K562 (cell line): ENCODE measurements around the gene PTPRU. TPM values are rescaled to one million over a fixed set of nuclear protein-coding genes. Genes with fewer than 3 reads are reported as not detected.

Experiments used
- ATAC-seq: fragments of 200-7000 bp; cut with Tn5 transposase; 3 replicates; pipeline ENCODE4 v1.9.1; 2020; ENCODE audit warnings: moderate library complexity
- BruUV-seq: library from RNA; stranded (reverse); fragments of 400-500 nt; replicated peaks from 2 replicates; lab custom pipeline; 2021; lab: Mats Ljungman, UMichigan
- CTCF ChIA-PET: fragments of 300-600 bp; formaldehyde crosslinking; extraction: SDS; loops from one replicate; lab custom pipeline; 2021; ENCODE audit warnings: low intra/inter-chr PET ratio; lab: Yijun Ruan, JAX
- POLR2A ChIA-PET: fragments of 300-600, 350-650 bp; sonication (Branson Sonifier 250); formaldehyde crosslinking; extraction: SDS; loops from one replicate; lab custom pipeline; 2021; ENCODE audit warnings: antibody characterized with exemption, inconsistent platforms; lab: Yijun Ruan, JAX
- DNase-seq, 4 experiments: peaks; one replicate each; pipeline versions ENCODE4 v3.0.0 to v3.0.0-alpha.2; 2011 to 2018; ENCODE audit warnings: low spot score in 3 of 4, mixed read lengths in 3 of 4; ENCODE audit errors: extremely low read depth in 1 of 4
- FAIRE-seq: peaks from 2 replicates; lab custom pipeline; 2011; peaks lifted over from hg19 to GRCh38; lab: Jason Lieb, UNC
- H2AFZ ChIP-seq: 2 replicates; pipeline ENCODE4 v1.6.0; 2011; ENCODE audit warnings: low read depth, low read length, control low read depth, inconsistent platforms
- H3K27ac ChIP-seq: fragments of 200-600 bp; 3 replicates; pipeline ENCODE4 v1.8.0; 2011; ENCODE audit warnings: low read depth, mild to moderate bottlenecking, control low read depth, inconsistent platforms, low read length, moderate library complexity, mixed read lengths; ENCODE audit errors: extremely low read depth
- H3K27me3 ChIP-seq, 2 experiments: fragments of 300-600 bp in 1 of 2; 2 replicates in 1 of 2; 3 replicates in 1 of 2; pipeline versions ENCODE4 v1.6.0 to v1.8.0; 2011; ENCODE audit warnings: inconsistent platforms in 2 of 2, low read length in 2 of 2, mild to moderate bottlenecking in 1 of 2, mixed read lengths in 1 of 2, moderate library complexity in 1 of 2; ENCODE audit not compliant: control insufficient read depth in 2 of 2, insufficient read depth in 2 of 2
- H3K36me3 ChIP-seq: fragments of 300-600 bp; 3 replicates; pipeline ENCODE4 v1.8.0; 2011; ENCODE audit warnings: mild to moderate bottlenecking, low read length, inconsistent platforms; ENCODE audit not compliant: control insufficient read depth, insufficient read depth
- H3K4me1 ChIP-seq, 2 experiments: fragments of 200-600 bp in 1 of 2; replicated peaks in 1 of 2; 2 replicates in 1 of 2; 3 replicates in 1 of 2; pipeline versions ENCODE4 v1.5.1 to v1.8.0; 2011; ENCODE audit warnings: inconsistent platforms in 2 of 2, low read length in 2 of 2, mild to moderate bottlenecking in 1 of 2, mixed read lengths in 1 of 2, moderate library complexity in 1 of 2; ENCODE audit not compliant: control insufficient read depth in 2 of 2, insufficient read depth in 2 of 2
- H3K4me2 ChIP-seq: 2 replicates; pipeline ENCODE4 v1.6.1; 2011; ENCODE audit warnings: low read length, control low read depth, inconsistent platforms, mixed read lengths; ENCODE audit not compliant: insufficient read depth
- H3K4me3 ChIP-seq: fragments of 200-600 bp; sonication (generic), shearing (Covaris generic); 2 replicates; pipeline ENCODE4 v1.5.1; 2016; ENCODE audit warnings: control low read depth, inconsistent platforms
- H3K79me2 ChIP-seq: fragments of 200-600 bp; 3 replicates; pipeline ENCODE4 v1.8.0; 2011; ENCODE audit warnings: low read length, inconsistent platforms; ENCODE audit not compliant: control insufficient read depth, insufficient read depth
- H3K9ac ChIP-seq, 2 experiments: 2 replicates each; pipeline versions ENCODE4 v1.6.0 to v1.6.1; 2011; ENCODE audit warnings: low read depth in 2 of 2, low read length in 2 of 2, control low read depth in 1 of 2, inconsistent platforms in 1 of 2, mild to moderate bottlenecking in 1 of 2, mixed read lengths in 1 of 2; ENCODE audit not compliant: insufficient read depth in 1 of 2
- H3K9me1 ChIP-seq: one replicate; pipeline ENCODE4 v1.6.0; 2011; ENCODE audit warnings: inconsistent platforms, mild to moderate bottlenecking, low read length, moderate library complexity; ENCODE audit not compliant: control insufficient read depth, insufficient read depth
- H3K9me3 ChIP-seq: replicated peaks from 2 replicates; pipeline ENCODE4 v1.5.1; 2011; ENCODE audit warnings: low read depth, low read length, inconsistent platforms; ENCODE audit not compliant: control insufficient read depth, insufficient read depth
- H4K20me1 ChIP-seq: replicated peaks from 2 replicates; pipeline ENCODE4 v1.6.1; 2011; ENCODE audit warnings: low read length, inconsistent platforms, mixed read lengths; ENCODE audit not compliant: control insufficient read depth, insufficient read depth
- RERE ChIP-seq: sonication (generic); formaldehyde crosslinking; IDR thresholded peaks from 2 replicates; pipeline ENCODE4 v1.8.0; 2023; ENCODE audit warnings: missing genetic modification reagents, mild to moderate bottlenecking, borderline replicate concordance
- WGBS: fragments of 100-300 bp; shearing (Covaris generic); methylation state at CpG from one replicate; pipeline ENCODE4 v1.1.6; 2016; ENCODE audit warnings: low coverage, mixed read lengths; ENCODE audit not compliant: insufficient coverage; ENCODE audit errors: missing lambda C conversion rate; 5-methylcytosine and 5-hydroxymethylcytosine counted together
- in situ Hi-C: fragments of 300-500 bp; cut with MboI; formaldehyde crosslinking; loops from 4 replicates; pipeline ENCODE4 v1.15.0; 2018; ENCODE audit warnings: inconsistent platforms, mixed read lengths
- intact Hi-C: fragments of 100-400 bp; cut with micrococcal nuclease; formaldehyde crosslinking; loops from 2 replicates; pipeline ENCODE4 v1.14.2; 2022
- polyA plus RNA-seq, 8 experiments: library from polyadenylated mRNA; depleted of rRNA in 4 of 8; stranded (reverse) in 5 of 8; unstranded in 3 of 8; fragments of >200 nt; fragmentation: Nextera tagmentation in 2 of 8; fragmentation: Illumina TruSeq in 1 of 8; extraction: Ambion mirVana in 2 of 8; extraction: Trizol in 1 of 8; gene quantifications; 2 replicates each; pipeline versions ENCODE4 v1.2.1 to v1.2.3, GENCODE V29; 2011 to 2014; ENCODE audit warnings: inconsistent platforms in 1 of 8, missing spikeins in 1 of 8
- total RNA-seq, 7 experiments: library from RNA; depleted of rRNA in 6 of 7; stranded (reverse); fragments of >200 nt in 6 of 7; fragmentation: Illumina TruSeq in 2 of 7; extraction: Trizol in 2 of 7; gene quantifications; 2 replicates each; pipeline versions ENCODE4 v1.2.1 to v1.2.3, GENCODE V29; 2011 to 2021; ENCODE audit warnings: low replicate concordance in 1 of 7
- TF ChIP-seq, protein P1 (sequence below), 3 experiments: IDR thresholded peaks in 2 of 3; conservative IDR thresholded peaks in 1 of 3; 2 replicates each; pipeline ENCODE4 v1.5.1; 2011 to 2012; ENCODE audit warnings: low read length in 3 of 3, mild to moderate bottlenecking in 3 of 3, control low read depth in 2 of 3, improper control_type of control experiment in 1 of 3, inconsistent platforms in 1 of 3, low read depth in 1 of 3, mixed read lengths in 1 of 3, moderate library complexity in 1 of 3; ENCODE audit not compliant: insufficient read depth in 2 of 3

Gene PTPRU
- total and polyA plus RNA-seq, 9 of the 15 experiments (the other 6 are each of a cell fraction or from before 2014, with no cell fraction given) = 0.01 to 2.9 (median 1.0) TPM

GRCh38 chr1:29256394-29256793 is 20.1 kb downstream of the PTPRU start:
- H3K9me3 ChIP-seq = no peaks in the 10 kb centered on the region
- TF ChIP-seq, protein P1, sequence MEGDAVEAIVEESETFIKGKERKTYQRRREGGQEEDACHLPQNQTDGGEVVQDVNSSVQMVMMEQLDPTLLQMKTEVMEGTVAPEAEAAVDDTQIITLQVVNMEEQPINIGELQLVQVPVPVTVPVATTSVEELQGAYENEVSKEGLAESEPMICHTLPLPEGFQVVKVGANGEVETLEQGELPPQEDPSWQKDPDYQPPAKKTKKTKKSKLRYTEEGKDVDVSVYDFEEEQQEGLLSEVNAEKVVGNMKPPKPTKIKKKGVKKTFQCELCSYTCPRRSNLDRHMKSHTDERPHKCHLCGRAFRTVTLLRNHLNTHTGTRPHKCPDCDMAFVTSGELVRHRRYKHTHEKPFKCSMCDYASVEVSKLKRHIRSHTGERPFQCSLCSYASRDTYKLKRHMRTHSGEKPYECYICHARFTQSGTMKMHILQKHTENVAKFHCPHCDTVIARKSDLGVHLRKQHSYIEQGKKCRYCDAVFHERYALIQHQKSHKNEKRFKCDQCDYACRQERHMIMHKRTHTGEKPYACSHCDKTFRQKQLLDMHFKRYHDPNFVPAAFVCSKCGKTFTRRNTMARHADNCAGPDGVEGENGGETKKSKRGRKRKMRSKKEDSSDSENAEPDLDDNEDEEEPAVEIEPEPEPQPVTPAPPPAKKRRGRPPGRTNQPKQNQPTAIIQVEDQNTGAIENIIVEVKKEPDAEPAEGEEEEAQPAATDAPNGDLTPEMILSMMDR (IDR thresholded peaks at IDR 0.05 in 2 of 3, conservative IDR thresholded peaks at IDR 0.05 in 1 of 3; ENCODE audit: insufficient read depth in 2 of 3, low read depth in 1 of 3, low read length in 3 of 3) = 0 out of 6 replicates have a peak, but pooled peaks of 1 of the 3 experiments have one; percentile 7
- no peak for TF ChIP-seq RERE (CRISPR knock-in tag)
- ATAC-seq = no peak
- no peaks in the 10 kb centered on the region for H3K79me2 ChIP-seq
- H2AFZ ChIP-seq = no peak overlapping the region
- in situ Hi-C loops (no loop called here), intact Hi-C loops (no loop called here)
- peaks cover 8% of the 10 kb centered on the region; the same call in 1 of the 2 replicates for H4K20me1 ChIP-seq
- H3K27me3 ChIP-seq = peaks cover 4 to 12% of the 10 kb centered on the region in 2 experiments; a peak in 3 of 5 replicates
- H3K4me1 ChIP-seq = peaks cover 23 to 34% of the 10 kb centered on the region in 2 experiments
- WGBS = 3% methylated on average over 5 of the region's 5 CpGs
- H3K27ac ChIP-seq = no peak overlapping the region
- H3K4me3 ChIP-seq = no peak overlapping the region
- no peak overlapping the region for H3K4me2 ChIP-seq
- H3K9me1 ChIP-seq = no peaks in the 10 kb centered on the region
- H3K36me3 ChIP-seq = no peaks in the 10 kb centered on the region
- no peak for FAIRE-seq
- BruUV-seq = no TSS peak
- no peak overlapping the region for H3K9ac ChIP-seq
- no peak for DNase-seq
- CTCF ChIA-PET = no interaction called here
- POLR2A ChIA-PET = interaction anchor here (0.8 to 1.2 kb wide), 2 partner anchors 13 to 54 kb away, joined by 3 to 4 read pairs; no protein-coding TSS in a partner anchor
